NB4 (cell line): Measurements from ENCODE around the gene NAGK.

ENCODE experiments used
- CTCF ChIP-seq: IDR thresholded peaks from one replicate; pipeline ENCODE4 v1.5.1; 2012; ENCODE audit warnings: low read depth, low read length
- POLR2A ChIP-seq: IDR thresholded peaks from 2 replicates; pipeline ENCODE4 v1.6.1; 2011; ENCODE audit warnings: mild to moderate bottlenecking; ENCODE audit not compliant: insufficient read length; ENCODE audit errors: extremely low read depth

- TF ChIP-seq POLR2A (no peak), CTCF (no peak)
These were observed 5.0 kb downstream of the NAGK start for GRCh38 chr2:71073475-71073874.
